Fibroblast of mammary gland (primary cell): ENCODE data around the gene DSCAM.

Source experiments
- DNase-seq: peaks from one replicate; pipeline ENCODE4 v3.0.0-alpha.2; 2010; ENCODE audit warnings: low read depth
- H3K4me3 ChIP-seq: 2 replicates; pipeline ENCODE4 v1.5.1; 2011; ENCODE audit warnings: low read depth, mild to moderate bottlenecking, low read length, moderate library complexity; ENCODE audit not compliant: control insufficient read depth
- TF ChIP-seq, protein P1 (sequence below): conservative IDR thresholded peaks from 2 replicates; pipeline ENCODE4 v1.5.1; 2011; ENCODE audit warnings: low read depth, low read length, inconsistent platforms; ENCODE audit not compliant: control insufficient read depth, insufficient read depth

Gene DSCAM

GRCh38 chr21:40752125-40752524 lies 94.8 kb downstream of the DSCAM start:
- DNase-seq: no peak
- TF ChIP-seq, protein P1, sequence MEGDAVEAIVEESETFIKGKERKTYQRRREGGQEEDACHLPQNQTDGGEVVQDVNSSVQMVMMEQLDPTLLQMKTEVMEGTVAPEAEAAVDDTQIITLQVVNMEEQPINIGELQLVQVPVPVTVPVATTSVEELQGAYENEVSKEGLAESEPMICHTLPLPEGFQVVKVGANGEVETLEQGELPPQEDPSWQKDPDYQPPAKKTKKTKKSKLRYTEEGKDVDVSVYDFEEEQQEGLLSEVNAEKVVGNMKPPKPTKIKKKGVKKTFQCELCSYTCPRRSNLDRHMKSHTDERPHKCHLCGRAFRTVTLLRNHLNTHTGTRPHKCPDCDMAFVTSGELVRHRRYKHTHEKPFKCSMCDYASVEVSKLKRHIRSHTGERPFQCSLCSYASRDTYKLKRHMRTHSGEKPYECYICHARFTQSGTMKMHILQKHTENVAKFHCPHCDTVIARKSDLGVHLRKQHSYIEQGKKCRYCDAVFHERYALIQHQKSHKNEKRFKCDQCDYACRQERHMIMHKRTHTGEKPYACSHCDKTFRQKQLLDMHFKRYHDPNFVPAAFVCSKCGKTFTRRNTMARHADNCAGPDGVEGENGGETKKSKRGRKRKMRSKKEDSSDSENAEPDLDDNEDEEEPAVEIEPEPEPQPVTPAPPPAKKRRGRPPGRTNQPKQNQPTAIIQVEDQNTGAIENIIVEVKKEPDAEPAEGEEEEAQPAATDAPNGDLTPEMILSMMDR: no peak

DNA sequence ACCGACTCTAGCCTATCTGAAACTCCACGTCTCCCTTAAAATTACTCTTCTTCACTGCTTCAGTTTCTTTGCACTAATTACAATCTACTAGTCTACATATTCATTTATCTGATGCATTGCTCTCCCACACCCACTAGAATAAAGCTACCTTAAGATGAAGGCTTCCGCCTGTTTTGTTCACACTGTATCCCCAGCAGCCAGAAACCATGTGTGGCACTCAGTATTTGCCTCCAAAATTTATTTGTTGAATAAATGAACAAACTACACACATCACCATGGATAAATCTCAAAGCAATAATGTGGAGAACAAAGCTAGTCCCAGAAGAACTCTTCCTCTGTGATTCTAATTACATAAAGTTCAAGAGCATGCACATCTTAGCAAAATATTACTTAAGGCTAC lies 95.7 kb downstream of the DSCAM start:
- DNase-seq: no peak
- TF ChIP-seq, protein P1: no peak
- no peak overlapping the region for H3K4me3 ChIP-seq

More at GRCh38 chr21:40752125-40752524, 94.8 kb downstream of the DSCAM start:
- no peak overlapping the region for H3K4me3 ChIP-seq

- TF ChIP-seq, protein P1: no peak
- H3K4me3 ChIP-seq: no peak overlapping the region
- DNase-seq: no peak
Measured at GRCh38 chr21:40736145-40736544, 110.8 kb downstream of the DSCAM start.

- TF ChIP-seq, protein P1: no peak
- H3K4me3 ChIP-seq: no peak overlapping the region
- DNase-seq: no peak
Measured at GRCh38 chr21:40733024-40733397, 113.9 kb downstream of the DSCAM start.

DNA sequence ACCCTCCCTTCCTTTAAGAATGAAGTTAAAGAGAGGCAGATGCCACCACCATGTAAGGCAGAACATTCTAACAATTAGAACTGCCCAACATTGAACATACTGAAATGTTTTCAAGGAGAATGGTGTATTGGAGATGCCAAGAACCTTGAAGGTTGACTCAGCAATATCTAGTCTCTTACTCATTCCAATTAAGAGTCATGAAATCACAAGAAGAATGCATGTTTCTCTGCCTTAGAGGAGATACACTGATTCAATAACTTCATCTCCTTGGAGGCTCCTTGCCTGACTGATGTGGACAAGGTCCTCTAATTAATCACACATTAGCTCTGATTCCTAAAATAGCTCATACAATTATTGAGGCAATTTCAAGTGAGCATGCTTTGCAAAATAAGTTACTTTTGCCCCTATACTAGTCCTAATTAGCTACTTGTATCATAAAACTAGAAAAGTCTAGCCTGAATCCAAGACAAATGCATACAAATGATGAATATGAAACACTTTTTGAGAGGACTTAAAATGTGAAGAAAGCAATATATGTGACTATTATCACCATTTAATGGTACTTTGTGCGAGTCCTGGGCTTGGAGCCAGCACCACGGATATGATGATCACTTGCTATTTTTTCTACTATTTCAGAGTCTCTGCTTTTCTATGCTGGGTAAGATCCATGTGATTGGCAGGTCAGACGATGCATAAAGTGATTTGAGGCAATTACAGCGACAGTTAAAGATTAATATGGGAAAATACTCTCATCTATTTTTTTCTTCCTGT lies 114.5 kb downstream of the DSCAM start:
- TF ChIP-seq, protein P1: no peak
- no peak overlapping the region for H3K4me3 ChIP-seq
- no peak for DNase-seq

DNA sequence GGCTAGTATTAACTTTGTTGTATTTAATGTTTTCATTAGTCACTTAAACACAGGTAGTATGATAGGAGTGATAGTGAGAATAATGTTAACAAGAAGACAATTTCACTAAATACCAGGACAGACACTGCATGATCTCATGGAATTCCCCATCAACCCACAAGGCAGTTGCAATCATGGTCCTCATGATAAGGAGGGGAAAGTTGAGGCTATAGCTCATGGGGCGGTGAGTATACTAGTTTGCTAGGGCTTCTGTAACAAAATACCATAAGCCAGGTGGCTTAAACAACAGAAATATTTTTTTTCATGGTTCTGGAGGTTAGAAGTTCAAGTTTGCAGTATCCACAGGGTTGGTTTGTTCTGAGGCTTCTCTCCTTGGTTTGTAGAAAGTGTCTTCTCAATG lies 115.8 kb downstream of the DSCAM start:
- TF ChIP-seq, protein P1: no peak
- no peak for DNase-seq
- no peak overlapping the region for H3K4me3 ChIP-seq
